ENCODE data around the gene FOXK1. TPM values are rescaled to one million over a fixed set of nuclear protein-coding genes. Genes with fewer than 3 reads are reported as not detected.
A peak's percentile ranks its signal among the peaks of the same experiment; 100 is the strongest.

Gene FOXK1
- total and polyA plus RNA-seq, 9 of the 15 experiments (the other 6 are each of a cell fraction or from before 2014, with no cell fraction given) = 0.32 to 45.5 (median 8.1) TPM

GRCh38 chr7:4648111-4648510 is 34.0 kb upstream of the FOXK1 start:
- H2AFZ ChIP-seq (ENCODE audit: low read depth, low read length) = 0 out of 2 replicates have a peak overlapping the region, but pooled peaks have one; percentile 51
- intact Hi-C loops (cut with micrococcal nuclease) = no loop called here
- H3K79me2 ChIP-seq (ENCODE audit: control insufficient read depth, insufficient read depth, low read length) = no peaks in the 10 kb centered on the region
- ChIA-PET CTCF (ENCODE audit: low intra/inter-chr PET ratio) (no interaction called here), POLR2A (interaction anchor here (0.9 kb wide), 1 partner anchor 27 kb away, joined by 3 read pairs; no protein-coding TSS in a partner anchor)
- H3K9me1 ChIP-seq (ENCODE audit: control insufficient read depth, insufficient read depth, low read length) = no peaks in the 10 kb centered on the region
- peak overlapping the region in 1 of 2 experiments; percentile 71; a peak in 2 of 4 replicates for H3K9ac ChIP-seq (ENCODE audit: insufficient read depth in 1 of 2, low read depth in 2 of 2, low read length in 2 of 2)
- H4K20me1 ChIP-seq (replicated peaks; ENCODE audit: control insufficient read depth, insufficient read depth, low read length) = no peaks in the 10 kb centered on the region
- in situ Hi-C loops (cut with MboI) = no loop called here
- no peaks in the 10 kb centered on the region for H3K36me3 ChIP-seq (ENCODE audit: control insufficient read depth, insufficient read depth, low read length)
- H3K4me1 ChIP-seq (replicated peaks in 1 of 2; ENCODE audit: control insufficient read depth in 2 of 2, insufficient read depth in 2 of 2, low read length in 2 of 2) = peaks cover 0 to 4% of the 10 kb centered on the region in 2 experiments; a peak in 3 of 5 replicates
- FAIRE-seq (no peak), DNase-seq (ENCODE audit: extremely low read depth in 1 of 4, low spot score in 3 of 4) (no peak), ATAC-seq (no peak)
- H3K27me3 ChIP-seq (ENCODE audit: control insufficient read depth in 2 of 2, insufficient read depth in 2 of 2, low read length in 2 of 2) = no peaks in the 10 kb centered on the region; a peak in 1 of 5 replicates
- 0 out of 2 replicates have a peak, but pooled peaks cover 2% of the 10 kb centered on the region for H3K9me3 ChIP-seq (replicated peaks; ENCODE audit: control insufficient read depth, insufficient read depth, low read depth, low read length)
- BruUV-seq (replicated peaks) = no TSS peak
- no peak for TF ChIP-seq ELK3 (CRISPR knock-in tag; IDR thresholded peaks at IDR 0.05)
- no peak for TF ChIP-seq DDX20 (tag; IDR thresholded peaks at IDR 0.05; ENCODE audit: low read depth)
- no peak for TF ChIP-seq PREB (CRISPR knock-in tag; IDR thresholded peaks at IDR 0.05)
- no peak for TF ChIP-seq ERF (CRISPR knock-in tag; IDR thresholded peaks at IDR 0.05)
- TF ChIP-seq TRIM25 (IDR thresholded peaks at IDR 0.05; ENCODE audit: borderline replicate concordance) = no peak
- no peak for TF ChIP-seq ZNF507 (tag; conservative IDR thresholded peaks at IDR 0.05)
- no peak for TF ChIP-seq NR3C1 (CRISPR knock-in tag; IDR thresholded peaks at IDR 0.05)
- WGBS (ENCODE audit: insufficient coverage, low coverage, missing lambda C conversion rate) = 60% methylated on average over 6 of the region's 7 CpGs
- H3K4me3 ChIP-seq = no peak overlapping the region
- no peak overlapping the region for H3K4me2 ChIP-seq (ENCODE audit: insufficient read depth, low read length)
- no peak overlapping the region for H3K27ac ChIP-seq (ENCODE audit: extremely low read depth, low read depth, low read length)

All from K562 (cell line).